K562 (cell line): ENCODE data around the gene GPR32. TPM values are rescaled to one million over a fixed set of nuclear protein-coding genes. Genes with fewer than 3 reads are reported as not detected.

ENCODE experiments used
- CBFA2T2 ChIP-seq: fragments of 450-650 bp; conservative IDR thresholded peaks from 2 replicates; pipeline ENCODE4 v1.6.1; 2017; ENCODE audit warnings: mild to moderate bottlenecking
- DACH1 ChIP-seq: fragments of 450-650 bp; IDR thresholded peaks from 2 replicates; pipeline ENCODE4 v1.6.1; 2018; ENCODE audit not compliant: partially characterized antibody
- DIDO1 ChIP-seq: fragments of 450-650 bp; IDR thresholded peaks from 2 replicates; pipeline ENCODE4 v1.6.1; 2016; ENCODE audit warnings: low read depth, missing biosample characterization, missing genetic modification characterization
- E2F3 ChIP-seq: fragments of 250-450 bp; sonication (Bioruptor Pico); IDR thresholded peaks from 2 replicates; pipeline ENCODE4 v1.4.0; 2020; ENCODE audit warnings: mild to moderate bottlenecking
- FIP1L1 ChIP-seq: fragments of 200-400 bp; formaldehyde crosslinking; IDR thresholded peaks from 2 replicates; pipeline ENCODE4 v1.6.1; 2018; ENCODE audit warnings: mild to moderate bottlenecking, low read depth, low read length; ENCODE audit not compliant: poor library complexity, severe bottlenecking
- MAZ ChIP-seq, 2 experiments: fragments of 450-650 bp in 1 of 2; sonication (generic) in 1 of 2; formaldehyde crosslinking; IDR thresholded peaks in 1 of 2; conservative IDR thresholded peaks in 1 of 2; 2 replicates each; pipeline versions ENCODE4 v1.4.0 to v1.5.0; 2020; ENCODE audit warnings: mild to moderate bottlenecking in 1 of 2, missing genetic modification reagents in 1 of 2
- MCM5 ChIP-seq: fragments of 450-650 bp; IDR thresholded peaks from 2 replicates; pipeline ENCODE4 v1.6.1; 2016; ENCODE audit warnings: low read depth
- NCOR1 ChIP-seq: fragments of 450-650 bp; IDR thresholded peaks from 2 replicates; pipeline ENCODE4 v1.6.1; 2016; ENCODE audit warnings: mild to moderate bottlenecking, moderate library complexity
- NFXL1 ChIP-seq: fragments of 450-650 bp; formaldehyde crosslinking; IDR thresholded peaks from 2 replicates; pipeline ENCODE4 v1.4.0; 2021; ENCODE audit warnings: mild to moderate bottlenecking
- NFYB ChIP-seq: IDR thresholded peaks from 2 replicates; pipeline ENCODE4 v1.6.1; 2011; ENCODE audit warnings: mild to moderate bottlenecking, moderate library complexity; ENCODE audit not compliant: insufficient read length; ENCODE audit errors: extremely low read depth
- SAP30 ChIP-seq: fragments of 200-600 bp; sonication (generic); IDR thresholded peaks from 2 replicates; pipeline ENCODE4 v1.6.1; 2012; ENCODE audit warnings: borderline replicate concordance, low read depth, mild to moderate bottlenecking, moderate library complexity, low read length, control low read depth, inconsistent platforms; ENCODE audit not compliant: insufficient read depth, poor library complexity, severe bottlenecking
- TAF1 ChIP-seq: IDR thresholded peaks from 2 replicates; pipeline ENCODE4 v1.6.1; 2011; ENCODE audit warnings: mild to moderate bottlenecking, low read length, moderate library complexity; ENCODE audit not compliant: insufficient read depth, control insufficient read depth, severe bottlenecking; ENCODE audit errors: extremely low read depth
- TGIF2 ChIP-seq: sonication (generic); formaldehyde crosslinking; IDR thresholded peaks from 2 replicates; pipeline ENCODE4 v1.8.1; 2022; ENCODE audit warnings: mild to moderate bottlenecking, missing genetic modification reagents, moderate library complexity
- THRAP3 ChIP-seq: fragments of 450-650 bp; IDR thresholded peaks from 2 replicates; pipeline ENCODE4 v1.6.1; 2016; ENCODE audit warnings: mild to moderate bottlenecking, inconsistent platforms, borderline replicate concordance
- XRCC3 ChIP-seq: fragments of 450-650 bp; IDR thresholded peaks from 2 replicates; pipeline ENCODE4 v1.6.1; 2017; ENCODE audit warnings: mild to moderate bottlenecking, moderate library complexity
- ZBED1 ChIP-seq: IDR thresholded peaks from 2 replicates; pipeline ENCODE4 v1.6.1; 2014
- ZC3H8 ChIP-seq: fragments of 450-650 bp; IDR thresholded peaks from 2 replicates; pipeline ENCODE4 v1.6.1; 2017
- ZNF655 ChIP-seq: fragments of 250-450 bp; sonication (Bioruptor Pico); IDR thresholded peaks from 2 replicates; pipeline ENCODE4 v1.5.0; 2021
- ZNF77 ChIP-seq: fragments of 250-450 bp; sonication (Bioruptor Pico); IDR thresholded peaks from 2 replicates; pipeline ENCODE4 v1.5.0; 2020
- ZNF79 ChIP-seq: fragments of 250-450 bp; sonication (Bioruptor Pico); IDR thresholded peaks from 2 replicates; pipeline ENCODE4 v1.4.0; 2020; ENCODE audit warnings: low read depth, mild to moderate bottlenecking, moderate library complexity
- polyA plus RNA-seq, 8 experiments: library from polyadenylated mRNA; depleted of rRNA in 4 of 8; stranded (reverse) in 5 of 8; unstranded in 3 of 8; fragments of >200 nt; fragmentation: Nextera tagmentation in 2 of 8; fragmentation: Illumina TruSeq in 1 of 8; extraction: Ambion mirVana in 2 of 8; extraction: Trizol in 1 of 8; gene quantifications; 2 replicates each; pipeline versions ENCODE4 v1.2.1 to v1.2.3, GENCODE V29; 2011 to 2014; ENCODE audit warnings: inconsistent platforms in 1 of 8, missing spikeins in 1 of 8
- total RNA-seq, 7 experiments: library from RNA; depleted of rRNA in 6 of 7; stranded (reverse); fragments of >200 nt in 6 of 7; fragmentation: Illumina TruSeq in 2 of 7; extraction: Trizol in 2 of 7; gene quantifications; 2 replicates each; pipeline versions ENCODE4 v1.2.1 to v1.2.3, GENCODE V29; 2011 to 2021; ENCODE audit warnings: low replicate concordance in 1 of 7
- TF ChIP-seq, protein P1 (sequence below): fragments of 250-450 bp; sonication (Bioruptor Pico); IDR thresholded peaks from 2 replicates; pipeline ENCODE4 v1.5.1; 2021; ENCODE audit warnings: mild to moderate bottlenecking
- TF ChIP-seq, protein P2 (sequence below): fragments of 250-450 bp; sonication (Bioruptor Pico); IDR thresholded peaks from 2 replicates; pipeline ENCODE4 v1.4.0; 2020; ENCODE audit warnings: mild to moderate bottlenecking, moderate library complexity
- TF ChIP-seq, protein P3 (sequence below): fragments of 250-450 bp; sonication (Bioruptor Pico); IDR thresholded peaks from 2 replicates; pipeline ENCODE4 v1.9.0; 2021; ENCODE audit warnings: mild to moderate bottlenecking, inconsistent platforms

The GPR32 gene
- total and polyA plus RNA-seq, 9 of the 15 experiments (the other 6 are each of a cell fraction or from before 2014, with no cell fraction given): not detected

DNA sequence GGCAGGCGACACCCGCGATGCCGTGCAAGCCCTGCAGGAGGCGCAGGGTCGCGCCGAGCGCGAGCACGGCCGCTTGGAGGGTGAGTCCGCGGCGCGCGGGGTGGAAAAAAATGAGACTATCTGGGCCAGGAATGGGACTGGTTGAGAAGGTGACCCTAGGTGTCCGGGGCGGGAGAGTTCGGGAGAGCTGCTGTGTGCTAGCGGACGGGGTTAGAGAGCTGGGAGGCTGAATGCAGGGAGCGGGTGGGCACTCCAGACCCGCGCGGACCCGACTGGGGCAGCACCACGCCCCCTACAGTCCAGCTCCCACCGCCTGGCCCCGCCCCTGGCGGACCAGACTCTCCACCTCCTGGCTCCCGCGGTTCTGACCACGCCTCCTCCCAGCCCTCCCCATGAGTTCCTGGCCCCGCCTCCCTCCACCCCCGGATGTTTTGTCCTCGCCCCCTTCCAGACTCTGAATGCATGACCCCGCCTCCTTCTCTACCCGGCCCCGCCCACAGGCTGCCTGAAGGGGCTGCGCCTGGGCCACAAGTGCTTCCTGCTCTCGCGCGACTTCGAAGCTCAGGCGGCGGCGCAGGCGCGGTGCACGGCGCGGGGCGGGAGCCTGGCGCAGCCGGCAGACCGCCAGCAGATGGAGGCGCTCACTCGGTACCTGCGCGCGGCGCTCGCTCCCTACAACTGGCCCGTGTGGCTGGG is 45.6 kb upstream of the GPR32 start (continued):
- TF ChIP-seq, protein P1, sequence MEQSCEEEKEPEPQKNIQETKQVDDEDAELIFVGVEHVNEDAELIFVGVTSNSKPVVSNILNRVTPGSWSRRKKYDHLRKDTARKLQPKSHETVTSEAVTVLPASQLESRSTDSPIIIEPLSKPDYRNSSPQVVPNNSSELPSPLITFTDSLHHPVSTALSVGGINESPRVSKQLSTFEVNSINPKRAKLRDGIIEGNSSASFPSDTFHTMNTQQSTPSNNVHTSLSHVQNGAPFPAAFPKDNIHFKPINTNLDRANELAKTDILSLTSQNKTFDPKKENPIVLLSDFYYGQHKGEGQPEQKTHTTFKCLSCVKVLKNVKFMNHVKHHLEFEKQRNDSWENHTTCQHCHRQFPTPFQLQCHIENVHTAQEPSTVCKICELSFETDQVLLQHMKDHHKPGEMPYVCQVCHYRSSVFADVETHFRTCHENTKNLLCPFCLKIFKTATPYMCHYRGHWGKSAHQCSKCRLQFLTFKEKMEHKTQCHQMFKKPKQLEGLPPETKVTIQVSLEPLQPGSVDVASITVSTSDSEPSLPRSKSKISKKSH (CRISPR knock-in tag): no peak
- no peak for TF ChIP-seq TGIF2 (CRISPR knock-in tag)
- no peak for TF ChIP-seq ZNF655 (CRISPR knock-in tag)
- TF ChIP-seq DACH1: peak; percentile 45
- no peak for TF ChIP-seq ZNF79
- TF ChIP-seq TAF1: peak; percentile 70
- TF ChIP-seq CBFA2T2: no peak; the same call in 1 of the 2 replicates
- TF ChIP-seq E2F3 (CRISPR knock-in tag): no peak
- no peak for TF ChIP-seq MCM5
- TF ChIP-seq MAZ (CRISPR knock-in tag; conservative IDR thresholded peaks at IDR 0.05 in 1 of 2, IDR thresholded peaks at IDR 0.05 in 1 of 2): peak; percentile 73 to 95
- no peak for TF ChIP-seq ZNF77 (CRISPR knock-in tag)
- peak; percentile 31 for TF ChIP-seq SAP30
- no peak for TF ChIP-seq THRAP3
- no peak for TF ChIP-seq ZC3H8
- no peak for TF ChIP-seq XRCC3
- TF ChIP-seq NCOR1: no peak
- TF ChIP-seq, protein P2, sequence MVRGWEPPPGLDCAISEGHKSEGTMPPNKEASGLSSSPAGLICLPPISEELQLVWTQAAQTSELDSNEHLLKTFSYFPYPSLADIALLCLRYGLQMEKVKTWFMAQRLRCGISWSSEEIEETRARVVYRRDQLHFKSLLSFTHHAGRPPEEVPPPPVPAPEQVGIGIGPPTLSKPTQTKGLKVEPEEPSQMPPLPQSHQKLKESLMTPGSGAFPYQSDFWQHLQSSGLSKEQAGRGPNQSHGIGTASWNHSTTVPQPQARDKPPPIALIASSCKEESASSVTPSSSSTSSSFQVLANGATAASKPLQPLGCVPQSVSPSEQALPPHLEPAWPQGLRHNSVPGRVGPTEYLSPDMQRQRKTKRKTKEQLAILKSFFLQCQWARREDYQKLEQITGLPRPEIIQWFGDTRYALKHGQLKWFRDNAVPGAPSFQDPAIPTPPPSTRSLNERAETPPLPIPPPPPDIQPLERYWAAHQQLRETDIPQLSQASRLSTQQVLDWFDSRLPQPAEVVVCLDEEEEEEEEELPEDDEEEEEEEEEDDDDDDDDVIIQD (CRISPR knock-in tag): no peak
- no peak for TF ChIP-seq DIDO1
- TF ChIP-seq NFXL1 (CRISPR knock-in tag): no peak
- no peak for TF ChIP-seq ZBED1
- no peak for TF ChIP-seq NFYB
- peak; percentile 55 for TF ChIP-seq FIP1L1
- TF ChIP-seq, protein P3, sequence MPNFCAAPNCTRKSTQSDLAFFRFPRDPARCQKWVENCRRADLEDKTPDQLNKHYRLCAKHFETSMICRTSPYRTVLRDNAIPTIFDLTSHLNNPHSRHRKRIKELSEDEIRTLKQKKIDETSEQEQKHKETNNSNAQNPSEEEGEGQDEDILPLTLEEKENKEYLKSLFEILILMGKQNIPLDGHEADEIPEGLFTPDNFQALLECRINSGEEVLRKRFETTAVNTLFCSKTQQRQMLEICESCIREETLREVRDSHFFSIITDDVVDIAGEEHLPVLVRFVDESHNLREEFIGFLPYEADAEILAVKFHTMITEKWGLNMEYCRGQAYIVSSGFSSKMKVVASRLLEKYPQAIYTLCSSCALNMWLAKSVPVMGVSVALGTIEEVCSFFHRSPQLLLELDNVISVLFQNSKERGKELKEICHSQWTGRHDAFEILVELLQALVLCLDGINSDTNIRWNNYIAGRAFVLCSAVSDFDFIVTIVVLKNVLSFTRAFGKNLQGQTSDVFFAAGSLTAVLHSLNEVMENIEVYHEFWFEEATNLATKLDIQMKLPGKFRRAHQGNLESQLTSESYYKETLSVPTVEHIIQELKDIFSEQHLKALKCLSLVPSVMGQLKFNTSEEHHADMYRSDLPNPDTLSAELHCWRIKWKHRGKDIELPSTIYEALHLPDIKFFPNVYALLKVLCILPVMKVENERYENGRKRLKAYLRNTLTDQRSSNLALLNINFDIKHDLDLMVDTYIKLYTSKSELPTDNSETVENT: peak; percentile 94; the same call in 1 of the 2 replicates
